Measurements from ENCODE around the gene MEGF10. TPM values are rescaled to one million over a fixed set of nuclear protein-coding genes. Genes with fewer than 3 reads are reported as not detected.

The MEGF10 gene
- total and polyA plus RNA-seq, 9 donors: 26.4 to 46.9 (median 39.3) TPM

DNA sequence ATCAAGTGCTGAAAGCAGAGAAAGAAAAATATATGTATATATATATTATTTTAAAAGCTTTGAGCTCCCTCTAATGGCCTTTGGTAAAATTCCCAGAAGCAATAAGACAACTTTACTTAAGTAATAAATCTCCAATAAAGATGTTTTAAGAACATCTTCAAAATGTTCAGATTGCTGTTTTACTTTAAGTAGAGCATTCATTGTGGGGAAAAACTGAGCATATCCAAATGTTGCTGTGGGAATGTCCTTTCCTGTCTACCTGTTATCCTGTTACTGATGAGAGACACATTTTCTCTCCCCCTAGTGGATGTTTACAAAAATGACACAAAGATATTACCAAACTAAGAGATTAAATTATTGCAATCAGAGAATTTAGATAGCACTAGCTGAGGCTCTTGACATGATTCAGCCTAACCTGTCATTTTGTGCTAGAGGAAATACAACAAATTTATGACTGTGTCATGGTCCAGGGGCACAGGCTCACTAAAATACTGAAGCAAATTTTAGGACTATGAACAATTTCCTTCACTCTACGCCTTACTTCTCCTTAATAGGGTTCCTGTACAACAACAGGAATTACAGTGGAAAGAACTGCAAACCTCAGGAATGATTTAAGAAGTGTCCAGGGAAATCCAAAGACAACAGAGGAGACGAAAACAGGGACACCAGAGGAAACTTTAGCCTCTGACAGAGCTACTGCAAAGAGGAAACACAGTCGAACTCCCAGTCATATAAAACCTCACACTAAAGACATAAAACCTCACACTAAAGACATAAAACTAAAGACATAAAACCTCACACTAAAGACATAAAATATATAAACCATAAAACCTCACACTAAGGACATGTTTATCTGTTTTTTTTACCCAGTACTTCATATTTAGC lies 202.5 kb downstream of the MEGF10 start:
- peak; percentile 77 for DNase-seq
- H3K4me1 ChIP-seq (ENCODE audit: control insufficient read depth, insufficient read depth, low read length): no peaks in the 10 kb centered on the region
- WGBS (ENCODE audit: insufficient coverage): no CpG with 5 or more reads among the region's 3 CpGs

GRCh38 chr5:127498548-127498947 lies 208.0 kb downstream of the MEGF10 start:
- WGBS (ENCODE audit: insufficient coverage): no CpG with 5 or more reads among the region's 1 CpG
- Histone ChIP-seq H3K4me1 (ENCODE audit: control insufficient read depth, insufficient read depth, low read length) (no peaks in the 10 kb centered on the region), H3K36me3 (ENCODE audit: control insufficient read depth, insufficient read depth, low read length) (no peaks in the 10 kb centered on the region)

More for the DNA sequence above, 202.5 kb downstream of the MEGF10 start:
- no peaks in the 10 kb centered on the region for H3K9me3 ChIP-seq (replicated peaks; ENCODE audit: control insufficient read depth, low read depth, low read length)
- no peaks in the 10 kb centered on the region for H3K36me3 ChIP-seq (ENCODE audit: control insufficient read depth, insufficient read depth, low read length)
- no peak overlapping the region for H3K4me3 ChIP-seq (ENCODE audit: low read length)
- no peak overlapping the region for H3K27ac ChIP-seq (ENCODE audit: low read length)
- H3K27me3 ChIP-seq (ENCODE audit: control insufficient read depth, insufficient read depth, low read length): no peaks in the 10 kb centered on the region

GRCh38 chr5:127505905-127506304 lies 215.3 kb downstream of the MEGF10 start:
- H3K4me1 ChIP-seq (ENCODE audit: control insufficient read depth, insufficient read depth, low read length): no peaks in the 10 kb centered on the region
- WGBS (ENCODE audit: insufficient coverage): 92% methylated on average over 1 of the region's 2 CpGs
- no peak for DNase-seq

More at GRCh38 chr5:127498548-127498947, 208.0 kb downstream of the MEGF10 start:
- H3K4me3 ChIP-seq (ENCODE audit: low read length): no peak overlapping the region
- no peak for DNase-seq
- no peak overlapping the region for H3K27ac ChIP-seq (ENCODE audit: low read length)
- no peaks in the 10 kb centered on the region for H3K27me3 ChIP-seq (ENCODE audit: control insufficient read depth, insufficient read depth, low read length)
- H3K9me3 ChIP-seq (replicated peaks; ENCODE audit: control insufficient read depth, low read depth, low read length): no peaks in the 10 kb centered on the region

GRCh38 chr5:127506616-127507015 lies 216.0 kb downstream of the MEGF10 start:
- 86% methylated on average over 6 of the region's 6 CpGs for WGBS (ENCODE audit: insufficient coverage)
- H3K27ac ChIP-seq (ENCODE audit: low read length): no peak overlapping the region
- H3K27me3 ChIP-seq (ENCODE audit: control insufficient read depth, insufficient read depth, low read length): no peaks in the 10 kb centered on the region
- no peak overlapping the region for H3K4me3 ChIP-seq (ENCODE audit: low read length)
- H3K4me1 ChIP-seq (ENCODE audit: control insufficient read depth, insufficient read depth, low read length): no peaks in the 10 kb centered on the region
- no peaks in the 10 kb centered on the region for H3K9me3 ChIP-seq (replicated peaks; ENCODE audit: control insufficient read depth, low read depth, low read length)
- H3K36me3 ChIP-seq (ENCODE audit: control insufficient read depth, insufficient read depth, low read length): no peaks in the 10 kb centered on the region
- DNase-seq: no peak

More at GRCh38 chr5:127505905-127506304, 215.3 kb downstream of the MEGF10 start:
- Histone ChIP-seq H3K36me3 (ENCODE audit: control insufficient read depth, insufficient read depth, low read length) (no peaks in the 10 kb centered on the region), H3K4me3 (ENCODE audit: low read length) (no peak overlapping the region), H3K9me3 (replicated peaks; ENCODE audit: control insufficient read depth, low read depth, low read length) (no peaks in the 10 kb centered on the region), H3K27me3 (ENCODE audit: control insufficient read depth, insufficient read depth, low read length) (no peaks in the 10 kb centered on the region), H3K27ac (ENCODE audit: low read length) (no peak overlapping the region)

- no CpG with 5 or more reads among the region's 2 CpGs for WGBS (ENCODE audit: insufficient coverage)
- no peaks in the 10 kb centered on the region for H3K9me3 ChIP-seq (replicated peaks; ENCODE audit: control insufficient read depth, low read depth, low read length)
- peaks cover 4% of the 10 kb centered on the region for H3K4me1 ChIP-seq (ENCODE audit: control insufficient read depth, insufficient read depth, low read length)
- H3K27ac ChIP-seq (ENCODE audit: low read length): no peak overlapping the region
- no peaks in the 10 kb centered on the region for H3K36me3 ChIP-seq (ENCODE audit: control insufficient read depth, insufficient read depth, low read length)
- H3K27me3 ChIP-seq (ENCODE audit: control insufficient read depth, insufficient read depth, low read length): no peaks in the 10 kb centered on the region
- no peak overlapping the region for H3K4me3 ChIP-seq (ENCODE audit: low read length)
- DNase-seq: no peak
Observed at GRCh38 chr5:127508644-127509373, 218.2 kb downstream of the MEGF10 start.

Other genes with a start within 250 kb of the MEGF10 start
- 5.0 TPM for gene C5orf63, start 217.3 kb upstream of the MEGF10 start, total RNA-seq
- gene C5orf63, start 217.3 kb upstream of the MEGF10 start, polyA plus RNA-seq (ENCODE audit: insufficient read depth in 1 of 8, insufficient read length in 8 of 8, low replicate concordance in 1 of 8): 1 to 10 TPM; 5.5 to 9.3 (median 6.8) TPM
- gene PRRC1, start 226.8 kb downstream of the MEGF10 start, total RNA-seq: 40.6 TPM
- 10 to 100 TPM; 38.2 to 65.8 (median 54.3) TPM for gene PRRC1, start 226.8 kb downstream of the MEGF10 start, polyA plus RNA-seq (ENCODE audit: insufficient read depth in 1 of 8, insufficient read length in 8 of 8, low replicate concordance in 1 of 8)

All from muscle of leg (tissue), 11 donors.